ENCODE results near the gene EFNA5.

DNA sequence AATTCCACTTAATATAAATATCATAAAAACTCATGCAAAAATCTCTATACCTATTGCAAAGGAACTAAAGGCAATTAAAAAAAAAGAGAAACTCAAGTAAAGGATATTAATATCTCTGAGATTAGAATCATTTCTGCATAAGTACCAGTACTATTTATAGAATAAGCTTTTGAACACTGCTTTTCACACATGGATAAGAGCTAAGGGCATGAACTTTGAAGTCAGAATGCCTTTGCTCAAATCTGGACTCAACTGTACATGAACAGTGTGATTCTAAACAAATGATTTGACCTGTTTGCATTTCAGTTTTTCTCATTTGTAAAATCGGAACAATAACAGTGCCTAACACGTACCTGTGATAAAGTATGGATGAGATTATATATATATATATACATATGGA, 255.9 kb downstream of the EFNA5 start:
- TF ChIP-seq, protein P1, sequence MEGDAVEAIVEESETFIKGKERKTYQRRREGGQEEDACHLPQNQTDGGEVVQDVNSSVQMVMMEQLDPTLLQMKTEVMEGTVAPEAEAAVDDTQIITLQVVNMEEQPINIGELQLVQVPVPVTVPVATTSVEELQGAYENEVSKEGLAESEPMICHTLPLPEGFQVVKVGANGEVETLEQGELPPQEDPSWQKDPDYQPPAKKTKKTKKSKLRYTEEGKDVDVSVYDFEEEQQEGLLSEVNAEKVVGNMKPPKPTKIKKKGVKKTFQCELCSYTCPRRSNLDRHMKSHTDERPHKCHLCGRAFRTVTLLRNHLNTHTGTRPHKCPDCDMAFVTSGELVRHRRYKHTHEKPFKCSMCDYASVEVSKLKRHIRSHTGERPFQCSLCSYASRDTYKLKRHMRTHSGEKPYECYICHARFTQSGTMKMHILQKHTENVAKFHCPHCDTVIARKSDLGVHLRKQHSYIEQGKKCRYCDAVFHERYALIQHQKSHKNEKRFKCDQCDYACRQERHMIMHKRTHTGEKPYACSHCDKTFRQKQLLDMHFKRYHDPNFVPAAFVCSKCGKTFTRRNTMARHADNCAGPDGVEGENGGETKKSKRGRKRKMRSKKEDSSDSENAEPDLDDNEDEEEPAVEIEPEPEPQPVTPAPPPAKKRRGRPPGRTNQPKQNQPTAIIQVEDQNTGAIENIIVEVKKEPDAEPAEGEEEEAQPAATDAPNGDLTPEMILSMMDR (IDR thresholded peaks at IDR 0.05) = no peak
- no peak for TF ChIP-seq POLR2A (IDR thresholded peaks at IDR 0.05)

Measured in lower leg skin (tissue), 3 donors.